Adipose tissue (tissue), 3 donors: ENCODE results near the gene DCDC1. TPM values are rescaled to one million over a fixed set of nuclear protein-coding genes. Genes with fewer than 3 reads are reported as not detected.
"Not testable (repeated sequence)": the region's sequence is repeated elsewhere in the genome, so short reads cannot be mapped to it uniquely, and the experiment has no call there.

ENCODE experiments used
- H3K27ac ChIP-seq: one replicate; pipeline ENCODE4 v1.5.1; 2013; ENCODE audit warnings: low read depth, low read length
- WGBS, 3 donors: extraction: QIAGEN DNeasy Blood & Tissue Kit; methylation state at CpG; one replicate each; pipeline ENCODE4 v1.1.7; 2013; 5-methylcytosine and 5-hydroxymethylcytosine counted together
- polyA plus RNA-seq, 3 donors: library from polyadenylated mRNA; stranded (reverse); fragments of 200-250 nt; gene quantifications; one replicate each; pipeline ENCODE4 v1.2.3, GENCODE V29; 2013
- donor health status: healthy with polysubstance abuse.
- donor health status: Bipolar disorder and iron deficiency.
- donor health status: healthy.

Gene DCDC1
- polyA plus RNA-seq, 3 donors = 0.01 to 0.14 TPM; not detected in 1

DNA sequence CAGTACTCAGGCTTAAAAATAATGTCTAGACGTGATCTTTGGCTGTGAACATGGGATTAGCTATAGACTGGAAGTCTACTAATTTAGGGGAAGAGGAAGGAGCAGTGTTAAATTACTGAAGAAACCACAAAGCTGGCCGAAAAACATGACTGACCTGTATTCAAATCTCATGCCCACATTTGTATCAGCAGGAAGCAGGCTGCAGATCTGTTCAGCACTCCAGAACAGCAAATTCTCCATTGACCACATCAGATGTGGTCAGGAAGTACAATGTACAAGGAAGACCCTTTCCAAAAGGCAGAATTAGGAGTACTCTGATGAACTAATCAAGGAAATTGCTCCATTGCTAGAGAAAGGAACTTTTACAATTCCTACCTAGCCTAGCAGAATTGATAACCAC is 31.7 kb downstream of the DCDC1 start:
- no peak overlapping the region for H3K27ac ChIP-seq
- WGBS, 3 donors = 36 to 75% (median 45%) methylated on average over 2 of the region's 2 CpGs

GRCh38 chr11:31328697-31329096 is 40.8 kb downstream of the DCDC1 start:
- 88 to 97% (median 89%) methylated on average over 6 of the region's 6 CpGs for WGBS, 3 donors
- H3K27ac ChIP-seq = no peak overlapping the region

GRCh38 chr11:31327417-31327816 is 42.1 kb downstream of the DCDC1 start:
- 91 to 97% (median 93%) methylated on average over 3 of the region's 3 CpGs for WGBS, 3 donors

DNA sequence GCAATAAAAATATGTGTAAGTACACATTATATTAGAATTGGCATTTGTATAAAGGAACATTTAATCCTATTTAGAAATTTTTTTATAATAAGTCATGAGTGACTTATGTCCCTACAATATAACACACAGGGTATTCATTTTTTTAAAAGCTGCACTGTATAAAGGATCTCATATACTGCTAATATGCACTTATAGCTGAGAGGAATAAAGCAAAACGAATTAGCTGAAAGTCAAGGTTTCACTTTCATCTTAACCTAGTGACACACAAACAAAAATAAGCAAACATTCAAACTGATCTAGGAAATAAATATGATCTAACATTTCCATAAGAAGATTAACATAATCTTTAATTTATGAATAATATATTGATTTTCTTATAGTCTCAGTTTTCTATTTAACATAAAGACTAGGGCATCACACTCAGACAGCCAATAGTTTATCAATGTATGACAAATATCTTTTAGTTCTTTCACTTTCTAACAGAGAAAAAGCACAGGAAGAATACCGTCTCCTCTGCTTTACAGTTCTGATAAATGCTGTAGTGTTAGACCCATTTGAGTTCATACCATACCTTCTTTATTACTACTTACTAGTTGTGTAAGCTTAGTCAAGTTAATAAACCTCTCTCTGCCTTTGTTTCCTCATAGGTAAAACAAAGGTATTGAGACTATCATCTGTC is 42.9 kb downstream of the DCDC1 start:
- no peak overlapping the region for H3K27ac ChIP-seq
- 44 to 75% (median 57%) methylated on average over 2 of the region's 2 CpGs for WGBS, 3 donors

More at GRCh38 chr11:31327417-31327816, 42.1 kb downstream of the DCDC1 start:
- H3K27ac ChIP-seq = no peak overlapping the region

- no peak overlapping the region for H3K27ac ChIP-seq
Measured at GRCh38 chr11:31325160-31325559, 44.4 kb downstream of the DCDC1 start.

GRCh38 chr11:31323145-31323544 is 46.4 kb downstream of the DCDC1 start:
- H3K27ac ChIP-seq = no peak overlapping the region
- WGBS, 3 donors = 83 to 88% (median 86%) methylated on average over 4 of the region's 4 CpGs

DNA sequence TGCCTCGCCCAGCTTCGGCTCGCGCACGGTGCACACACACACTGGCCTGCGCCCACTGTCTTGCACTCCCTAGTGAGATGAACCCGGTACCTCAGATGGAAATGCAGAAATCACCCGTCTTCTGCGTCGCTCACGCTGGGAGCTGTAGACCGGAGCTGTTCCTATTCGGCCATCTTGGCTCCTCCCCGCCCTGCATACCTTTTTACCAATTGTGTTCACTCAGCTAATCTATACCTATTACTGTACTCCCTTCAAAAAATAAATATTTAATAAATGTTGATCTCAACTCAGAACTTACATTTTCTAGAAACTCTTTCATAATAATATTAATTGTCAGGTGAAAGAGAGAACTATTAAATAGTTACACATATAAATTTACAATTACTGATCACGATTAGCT is 48.0 kb downstream of the DCDC1 start:
- H3K27ac ChIP-seq = not testable (repeated sequence)
- 94 to 96% (median 96%) methylated on average over 14 to 15 of the region's 15 CpGs for WGBS, 3 donors

DNA sequence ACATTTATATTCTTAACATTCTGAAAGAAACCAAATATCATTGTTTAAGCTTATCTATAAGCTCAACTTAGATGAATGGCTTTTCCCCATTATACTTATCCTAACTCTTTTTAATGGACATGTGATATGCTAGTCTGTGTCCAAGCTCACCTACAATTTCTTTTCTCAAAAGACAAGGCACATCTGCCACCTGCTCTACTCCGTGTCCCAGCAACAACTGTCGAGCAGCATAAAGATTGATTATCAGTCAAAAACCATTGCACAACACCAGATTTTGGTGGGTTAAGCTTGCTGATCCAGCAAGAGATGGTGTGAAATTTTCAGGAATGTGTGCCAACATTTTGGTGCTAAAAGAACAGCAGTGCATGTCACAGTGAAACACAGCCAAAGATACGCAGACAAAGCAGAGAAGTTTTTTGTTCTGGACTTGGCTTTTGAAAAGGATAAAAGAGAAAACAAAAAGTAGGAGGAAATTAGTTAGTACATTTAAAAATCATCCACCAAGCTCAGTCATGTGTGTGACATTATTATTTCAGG is 65.8 kb downstream of the DCDC1 start:
- H3K27ac ChIP-seq = no peak overlapping the region
- WGBS, 3 donors = 56 to 57% (median 57%) methylated on average over 3 of the region's 3 CpGs

DNA sequence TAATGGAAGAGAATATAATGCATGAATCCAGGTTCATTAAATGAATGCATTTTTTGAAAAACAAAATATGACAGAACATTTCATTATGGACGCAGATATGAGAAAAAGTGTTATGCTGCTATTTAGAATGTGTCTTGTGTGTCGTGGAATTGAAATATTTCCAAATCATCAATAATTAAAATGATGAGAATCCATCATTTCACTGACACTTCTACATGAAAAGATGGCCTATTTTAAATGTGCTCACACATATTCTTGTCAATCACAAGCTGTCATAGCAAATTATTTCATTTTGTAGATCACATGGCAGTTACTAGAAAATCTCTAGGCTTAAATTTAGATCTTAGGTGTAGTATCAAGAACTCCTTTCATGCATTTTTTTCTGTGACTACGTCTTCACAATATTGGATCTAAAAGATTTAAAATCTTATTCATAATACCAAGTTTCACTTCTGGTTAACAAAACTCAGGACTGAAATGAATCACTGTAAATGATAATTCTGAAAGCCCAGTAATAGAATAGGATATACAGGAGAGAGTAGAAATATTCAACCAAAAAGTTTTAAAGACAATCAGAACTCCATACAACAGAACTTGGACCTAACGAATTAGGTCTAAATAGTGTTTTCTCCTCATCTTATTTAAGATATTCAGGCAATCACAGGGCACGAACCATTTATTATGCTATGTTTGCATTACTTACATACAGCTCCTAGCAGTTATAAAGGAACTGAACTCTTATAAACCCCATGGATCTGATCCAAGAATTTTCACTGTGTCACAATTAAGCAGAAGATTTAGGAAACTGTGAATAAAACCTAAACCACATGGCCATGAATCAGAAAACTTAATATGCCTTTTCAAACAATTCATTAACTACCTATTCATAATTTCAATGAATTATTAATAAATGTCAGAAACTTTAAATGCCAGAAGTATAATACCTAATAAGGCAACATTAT is 67.7 kb downstream of the DCDC1 start:
- no peak overlapping the region for H3K27ac ChIP-seq
- 66 to 86% (median 77%) methylated on average over 5 of the region's 5 CpGs for WGBS, 3 donors

GRCh38 chr11:31295308-31295707 is 74.2 kb downstream of the DCDC1 start:
- H3K27ac ChIP-seq = no peak overlapping the region
- WGBS, 3 donors = 71 to 86% (median 82%) methylated on average over 3 of the region's 3 CpGs

DNA sequence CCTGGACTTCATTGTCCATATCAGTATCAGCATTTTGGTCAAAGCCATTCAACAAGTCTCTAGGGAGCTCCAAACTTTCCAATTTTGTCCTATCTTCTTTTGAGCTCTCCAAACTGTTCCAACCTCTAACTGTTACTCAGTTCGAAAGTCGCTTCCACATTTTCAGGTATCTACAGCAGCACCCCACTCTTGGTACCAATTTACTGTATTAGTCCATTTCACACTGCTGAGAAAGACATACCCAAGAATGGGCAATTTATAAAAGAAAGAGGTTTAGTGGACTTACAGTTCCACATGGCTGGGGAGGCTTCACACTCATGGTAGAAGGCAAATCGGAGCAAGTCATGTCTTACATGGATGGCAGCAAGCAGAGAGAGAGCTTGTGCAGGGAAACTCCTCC is 96.0 kb downstream of the DCDC1 start:
- 92 to 94% (median 93%) methylated on average over 3 of the region's 3 CpGs for WGBS, 3 donors
- H3K27ac ChIP-seq = not testable (repeated sequence)

- no peak overlapping the region for H3K27ac ChIP-seq
Measured at GRCh38 chr11:31267720-31268119, 101.8 kb downstream of the DCDC1 start.

DNA sequence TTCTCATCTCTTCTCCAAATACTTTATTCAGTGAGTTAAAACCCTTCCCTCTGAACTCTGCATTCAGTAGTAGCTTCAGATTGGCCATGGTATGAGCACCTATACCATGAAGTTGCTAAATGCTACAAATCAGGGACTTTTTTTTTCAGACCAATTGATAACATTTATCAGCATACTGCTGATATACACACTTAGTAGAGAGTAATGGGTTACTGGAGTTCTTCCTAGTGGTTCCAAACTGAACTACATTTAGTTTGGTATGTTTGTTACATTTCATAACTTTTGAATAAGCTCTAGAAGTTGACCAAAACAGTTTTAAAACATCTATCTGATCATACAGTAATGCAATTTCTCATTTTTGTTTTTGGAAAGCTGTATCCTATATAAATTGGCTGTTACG is 104.7 kb downstream of the DCDC1 start:
- WGBS, 3 donors = 85 to 95% (median 90%) methylated on average over 1 of the region's 1 CpG

DNA sequence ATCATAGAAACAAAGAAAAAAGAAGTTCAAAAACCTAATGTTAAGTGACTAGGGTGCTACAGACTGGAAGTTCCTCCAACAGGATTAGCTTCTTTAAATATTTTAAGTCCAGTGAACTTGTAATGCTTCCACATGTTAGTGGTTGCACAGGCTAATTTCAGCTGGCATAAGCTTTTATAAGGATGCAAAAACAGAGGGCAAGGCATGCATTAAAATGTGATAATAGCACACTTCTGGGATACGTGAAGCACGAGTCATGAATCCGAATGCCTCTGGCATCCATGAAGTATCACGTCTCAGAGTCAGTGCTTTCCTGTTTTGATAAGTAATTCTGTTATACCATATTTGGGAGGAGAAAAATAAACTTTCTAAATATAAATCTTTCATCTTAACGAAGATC is 106.8 kb downstream of the DCDC1 start:
- WGBS, 3 donors = 61 to 82% (median 63%) methylated on average over 5 of the region's 5 CpGs
- H3K27ac ChIP-seq = no peak overlapping the region

More for the DNA sequence above, 104.7 kb downstream of the DCDC1 start:
- no peak overlapping the region for H3K27ac ChIP-seq

- WGBS, 3 donors = 53 to 72% (median 69%) methylated on average over 1 of the region's 1 CpG
- no peak overlapping the region for H3K27ac ChIP-seq
Measured at GRCh38 chr11:31259797-31260196, 109.7 kb downstream of the DCDC1 start.

DNA sequence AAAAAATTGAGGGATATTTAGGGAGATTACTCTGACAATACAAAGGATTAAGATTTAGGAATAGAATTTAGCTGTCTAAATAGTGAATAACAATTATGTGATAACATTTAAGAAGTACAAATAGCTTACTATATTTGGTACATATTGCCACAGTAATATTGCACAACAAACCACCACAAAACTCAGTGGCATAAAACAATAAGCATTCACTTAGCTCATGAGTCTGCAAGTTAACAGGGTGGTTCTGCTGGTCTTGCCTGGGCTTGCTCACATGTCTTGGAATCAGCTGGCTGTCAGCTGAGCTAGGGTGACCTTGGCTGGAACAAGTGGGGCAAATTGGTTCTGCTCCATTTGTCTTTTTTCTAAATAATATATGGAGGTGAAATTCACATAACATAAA is 115.1 kb downstream of the DCDC1 start:
- no peak overlapping the region for H3K27ac ChIP-seq

DNA sequence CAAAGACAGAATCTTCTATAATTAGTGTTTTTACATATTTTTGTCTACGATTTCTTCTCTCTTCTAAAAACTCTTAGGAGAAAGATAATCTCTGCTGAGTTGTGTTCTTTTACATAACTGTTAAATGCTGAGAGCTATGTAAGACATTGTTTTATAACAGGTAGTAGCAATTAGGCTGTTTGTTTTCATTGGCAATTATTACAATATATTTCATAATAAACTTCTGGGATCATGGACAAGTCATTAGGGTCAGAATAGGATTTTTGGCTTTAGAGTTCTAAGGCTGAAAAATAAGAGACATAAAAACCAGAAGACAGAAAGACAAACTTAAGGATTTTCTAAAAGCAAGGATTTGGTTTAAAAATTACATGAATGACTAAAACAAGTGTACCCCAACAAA is 120.8 kb downstream of the DCDC1 start:
- WGBS, 3 donors = 37 to 57% (median 57%) methylated on average over 1 of the region's 1 CpG
- no peak overlapping the region for H3K27ac ChIP-seq

DNA sequence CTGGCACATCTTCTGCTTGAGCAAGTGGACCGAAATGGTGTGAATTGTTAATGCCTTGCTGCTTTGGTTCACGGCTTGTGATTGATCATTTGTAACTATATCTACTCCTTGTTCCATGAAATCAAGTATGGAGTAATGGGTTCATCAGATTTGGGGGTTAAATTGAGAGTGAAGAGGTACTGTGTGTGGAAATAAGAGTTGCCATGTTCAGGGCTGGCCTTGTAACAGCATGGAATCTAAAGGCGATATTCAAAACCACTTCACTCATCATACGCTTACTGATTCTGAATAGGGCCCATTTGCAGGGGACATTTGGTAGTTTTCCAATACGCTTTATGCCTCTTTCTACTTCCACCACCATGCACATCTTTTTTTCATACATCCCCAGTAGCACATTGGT is 122.2 kb downstream of the DCDC1 start:
- WGBS, 3 donors = 91 to 96% (median 94%) methylated on average over 5 of the region's 5 CpGs
- no peak overlapping the region for H3K27ac ChIP-seq

GRCh38 chr11:31246451-31247165 is 122.9 kb downstream of the DCDC1 start:
- no peak overlapping the region for H3K27ac ChIP-seq
- WGBS, 3 donors = 58 to 70% (median 59%) methylated on average over 4 of the region's 4 CpGs
